ENCODE measurements around the gene LRRC27.
"Not testable (repeated sequence)": the region's sequence is repeated elsewhere in the genome, so short reads cannot be mapped to it uniquely, and the experiment has no call there.

The LRRC27 gene

DNA sequence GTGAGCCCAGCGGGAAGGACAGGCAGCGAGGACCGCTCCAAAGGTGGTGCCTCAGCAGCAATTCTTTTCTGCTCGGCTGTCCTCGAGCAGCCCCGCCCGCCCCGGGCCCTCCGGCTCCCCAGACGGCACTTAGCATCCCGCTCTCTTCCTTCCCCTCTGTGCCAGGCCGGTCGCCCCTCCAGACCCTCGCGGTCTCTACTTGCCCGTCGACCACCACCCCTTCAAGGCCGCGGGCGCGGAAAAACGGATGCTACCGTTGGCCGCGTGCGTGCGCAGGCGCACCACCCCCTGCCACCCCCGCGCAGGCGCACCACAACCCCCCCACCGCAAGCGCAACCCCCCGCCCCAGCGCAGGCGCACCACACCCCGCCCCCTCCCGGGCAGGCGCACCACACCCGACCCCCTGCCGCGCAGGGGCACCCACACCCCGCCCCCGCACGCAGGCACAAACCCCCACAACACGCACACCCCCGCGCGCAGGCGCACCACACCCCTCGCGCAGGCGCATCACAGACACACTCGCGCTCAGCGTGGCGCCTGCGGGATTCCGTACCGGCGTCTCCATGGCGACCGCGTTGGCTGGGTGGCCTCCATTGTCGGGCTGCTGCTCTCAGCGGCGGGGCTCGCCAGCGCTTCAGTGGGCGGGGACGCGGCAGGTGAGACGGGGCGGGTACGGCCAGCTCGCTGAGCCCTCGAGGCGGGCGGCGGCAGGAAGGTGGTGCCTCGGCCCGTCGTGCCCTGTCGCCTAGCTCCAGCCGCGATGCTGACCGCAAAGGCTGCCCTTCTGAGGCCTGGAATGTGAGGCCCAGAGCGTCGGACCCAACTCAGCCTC, at the start of gene LRRC27:
TSS of gene LRRC27 (plus strand) at position 593 of the 832 bp plus-strand sequence. CDS start 1,332 bp downstream, outside the sequence.
- peak; percentile 100 for DNase-seq (ENCODE audit: low spot score)

DNA sequence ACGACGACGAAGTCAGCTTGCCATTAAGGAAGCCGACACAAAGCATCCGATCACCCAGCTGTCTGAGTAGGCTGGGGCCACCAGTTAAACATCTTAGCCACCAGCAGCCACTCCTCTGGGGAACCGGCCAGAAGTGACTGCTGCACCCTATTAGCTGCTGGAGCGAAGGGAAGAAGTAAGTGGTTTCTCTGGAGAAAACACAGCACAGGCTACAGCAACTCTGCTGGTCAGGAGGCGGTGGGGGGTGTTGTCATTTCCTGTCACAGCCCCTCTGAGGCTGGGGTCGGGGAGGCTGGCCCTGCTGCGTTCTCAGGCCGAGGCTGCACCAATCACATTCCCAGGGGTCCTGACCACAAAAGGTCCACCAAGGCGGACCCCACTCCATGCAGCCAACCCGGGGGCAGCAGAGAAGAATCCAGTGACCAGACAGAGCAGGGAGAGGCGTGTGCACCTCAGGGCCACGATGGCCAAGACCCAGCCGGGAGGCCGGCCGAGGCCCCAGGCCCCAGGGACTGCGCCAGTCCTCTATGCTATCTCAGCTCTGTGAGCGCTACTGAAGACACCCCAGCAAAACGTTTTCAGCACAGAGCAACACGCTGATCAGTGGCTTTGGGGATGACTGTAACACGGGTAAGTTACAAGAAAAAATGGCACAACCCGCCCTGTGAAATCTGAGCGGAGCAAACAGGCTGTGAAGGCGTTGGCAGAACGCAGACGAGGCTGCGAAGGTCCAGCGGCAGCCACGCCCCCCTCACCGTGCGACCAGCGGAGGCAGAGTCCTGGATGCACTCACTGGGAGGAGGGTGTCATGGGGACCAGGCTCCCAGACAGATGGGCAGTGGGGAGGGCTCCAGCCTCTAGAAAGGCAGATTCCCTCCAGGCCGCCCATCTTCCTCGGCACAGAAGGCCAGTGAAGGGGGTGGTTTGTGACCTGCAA, 49.1 kb upstream of the LRRC27 start:
- no peak for DNase-seq (ENCODE audit: low spot score)

DNA sequence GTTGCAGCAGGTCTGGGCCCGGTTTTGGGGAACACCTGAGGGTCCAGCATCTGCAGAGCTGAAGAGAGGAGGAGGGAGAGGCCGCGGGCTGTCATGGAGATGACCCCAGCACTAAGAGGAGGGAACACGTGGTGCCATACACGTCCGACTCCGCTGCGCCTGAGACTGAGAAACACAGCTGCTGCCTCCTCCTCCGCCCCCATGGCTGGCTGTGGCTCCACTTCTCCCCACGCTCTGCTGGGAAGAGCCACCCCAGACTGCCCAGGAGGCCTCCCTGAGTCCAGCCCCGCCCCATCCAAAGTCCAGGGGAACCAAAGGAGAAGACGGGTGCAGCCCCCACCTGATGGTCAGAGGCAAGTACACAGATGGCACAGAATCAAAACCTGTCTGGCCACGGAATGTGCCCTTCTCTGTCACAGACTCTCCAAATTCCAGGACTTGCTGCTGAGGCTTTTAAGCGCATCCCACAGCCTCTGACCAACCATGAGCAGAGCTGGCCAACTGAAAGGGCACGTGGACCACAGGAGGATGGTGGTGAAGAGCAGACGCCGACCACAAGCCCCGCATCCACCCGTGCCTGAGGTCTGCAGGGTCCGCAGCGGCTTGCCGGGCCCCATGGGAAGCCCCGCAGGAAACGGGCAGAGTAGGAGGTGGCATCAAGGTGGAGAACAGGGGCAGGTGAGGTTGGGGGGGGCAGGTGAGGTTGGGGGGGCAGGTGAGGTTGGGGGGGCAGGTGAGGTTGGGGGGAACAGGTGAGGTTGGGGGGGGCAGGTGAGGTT, 48.2 kb upstream of the LRRC27 start:
- no peak for DNase-seq (ENCODE audit: low spot score)

DNA sequence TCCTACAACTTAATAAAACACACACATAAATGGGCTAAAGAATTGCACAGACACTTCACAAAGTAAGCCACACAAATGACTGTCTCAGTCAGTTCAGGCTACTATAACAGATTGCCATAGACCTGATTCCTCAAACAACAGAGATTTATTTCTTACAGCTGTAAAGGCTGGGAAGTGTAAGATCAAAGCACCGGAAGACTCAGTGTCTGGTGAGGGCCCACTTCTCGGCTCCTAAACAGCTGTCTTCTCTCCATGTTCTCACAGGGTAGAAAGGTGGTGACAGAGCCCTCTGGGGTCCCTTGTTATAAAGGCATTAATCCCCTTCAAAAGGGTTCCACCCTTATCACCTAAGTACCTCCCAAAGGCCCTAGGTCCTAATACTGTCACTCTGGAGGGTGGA, 42.6 kb upstream of the LRRC27 start:
- DNase-seq (ENCODE audit: low spot score): no peak

DNA sequence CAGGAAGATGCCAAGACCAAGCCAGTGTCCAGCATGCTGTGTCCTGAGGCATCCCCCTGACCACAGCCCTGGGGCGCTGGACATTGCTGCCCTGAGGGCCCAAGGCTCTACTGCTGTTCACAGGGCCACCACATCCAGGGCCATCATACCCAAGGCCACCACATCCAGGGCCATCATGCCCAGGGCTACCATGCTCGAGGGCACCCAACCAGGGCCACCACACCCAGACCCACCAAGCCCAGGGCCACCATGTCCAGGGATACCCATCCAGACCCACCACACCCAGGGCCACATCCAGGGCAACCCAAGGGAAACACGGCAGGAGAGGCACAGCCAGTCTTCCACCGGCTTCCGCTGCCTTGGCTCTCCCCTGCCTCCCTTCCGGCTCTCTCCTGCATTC, 41.4 kb upstream of the LRRC27 start:
- no peak for DNase-seq (ENCODE audit: low spot score)

DNA sequence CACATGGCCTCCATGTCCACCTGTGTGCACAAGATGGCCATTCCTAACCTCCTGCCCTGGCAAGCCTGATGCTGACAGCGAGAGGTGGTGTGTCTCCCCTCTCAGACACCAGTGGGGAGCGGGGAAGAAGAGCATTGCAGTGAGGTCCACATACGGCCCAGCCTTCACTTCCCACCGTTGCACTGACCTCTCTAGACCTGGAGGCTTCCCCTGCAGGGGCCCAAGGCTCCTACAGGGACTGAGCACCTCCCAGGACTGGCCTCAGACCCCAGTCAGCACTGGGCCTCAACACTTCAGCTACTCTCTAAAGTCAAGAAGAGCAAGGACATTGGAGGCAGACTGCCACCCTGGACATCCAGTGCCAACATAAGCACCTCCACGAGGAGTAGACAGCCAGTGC, 40.2 kb upstream of the LRRC27 start:
- DNase-seq (ENCODE audit: low spot score): no peak

DNA sequence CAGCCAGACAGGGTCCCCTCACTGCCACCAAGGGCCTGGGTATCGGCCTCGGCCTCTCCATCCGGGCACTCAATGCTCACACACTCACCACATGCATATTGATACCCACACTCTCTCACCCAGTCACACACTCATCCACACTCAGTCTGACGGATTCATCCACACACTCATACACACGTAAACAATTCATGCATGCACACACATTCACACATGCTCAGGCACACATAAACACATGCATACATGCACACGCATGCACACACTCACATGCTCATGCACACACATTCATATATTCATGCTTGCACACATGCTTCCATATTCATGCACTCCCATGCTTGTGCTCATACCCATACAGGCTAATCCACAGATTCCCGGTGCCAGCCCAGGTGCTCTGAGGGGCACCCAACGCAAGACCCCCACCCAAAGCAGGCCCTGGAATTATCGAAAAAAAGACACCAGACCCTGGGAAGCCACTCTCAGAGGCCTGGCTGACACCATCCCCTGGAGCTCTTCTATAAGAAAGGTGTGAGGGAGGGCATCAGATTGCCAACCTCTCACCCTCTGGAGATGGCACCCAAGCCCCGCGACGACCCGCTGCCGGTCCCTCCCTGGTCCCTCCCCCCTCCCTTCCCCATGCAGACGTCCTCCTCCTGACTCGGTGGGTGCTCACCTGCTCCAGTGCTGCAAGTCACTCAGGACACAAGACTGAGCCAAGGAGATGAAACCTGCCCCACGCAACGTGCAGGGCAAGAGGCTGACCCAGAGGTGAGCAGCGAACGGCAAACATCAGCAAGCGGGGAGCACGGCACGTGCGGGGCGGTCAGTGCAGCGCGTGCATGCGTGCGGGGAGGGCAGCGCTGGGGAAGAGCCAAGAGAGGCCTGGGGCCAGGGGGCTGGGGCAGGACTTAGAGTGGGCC, 39.4 kb upstream of the LRRC27 start:
- no peak for DNase-seq (ENCODE audit: low spot score)

DNA sequence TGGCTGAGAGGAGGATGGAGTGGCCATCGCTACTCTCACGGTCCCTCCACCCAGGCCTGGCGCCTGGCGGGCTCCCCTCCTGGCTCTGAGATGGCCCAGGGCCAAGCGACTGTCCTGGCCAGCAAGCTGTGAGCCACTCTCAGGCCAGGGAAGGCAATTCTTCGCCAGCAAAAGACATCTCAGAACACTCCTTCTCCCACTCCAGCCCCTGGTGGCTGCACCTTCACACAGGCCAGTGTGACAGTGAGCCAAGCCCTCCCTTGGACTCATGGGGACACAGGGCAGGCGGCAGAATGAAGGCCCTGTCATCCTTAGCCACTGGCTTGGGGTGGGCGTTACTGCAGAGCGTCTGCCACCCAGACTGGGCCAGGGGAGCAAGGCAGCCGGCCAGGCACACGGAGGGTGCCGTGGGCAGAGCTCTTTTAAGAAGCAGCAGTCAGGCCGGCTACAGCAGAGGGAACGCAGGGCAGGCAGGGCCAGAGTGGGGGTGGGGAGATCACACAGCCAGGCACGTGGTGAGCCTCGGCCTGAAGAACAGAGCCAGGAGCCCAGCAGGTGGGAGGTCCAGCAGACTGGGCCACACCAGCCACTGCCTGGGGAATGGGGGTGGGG, 38.7 kb upstream of the LRRC27 start:
- no peak for DNase-seq (ENCODE audit: low spot score)

DNA sequence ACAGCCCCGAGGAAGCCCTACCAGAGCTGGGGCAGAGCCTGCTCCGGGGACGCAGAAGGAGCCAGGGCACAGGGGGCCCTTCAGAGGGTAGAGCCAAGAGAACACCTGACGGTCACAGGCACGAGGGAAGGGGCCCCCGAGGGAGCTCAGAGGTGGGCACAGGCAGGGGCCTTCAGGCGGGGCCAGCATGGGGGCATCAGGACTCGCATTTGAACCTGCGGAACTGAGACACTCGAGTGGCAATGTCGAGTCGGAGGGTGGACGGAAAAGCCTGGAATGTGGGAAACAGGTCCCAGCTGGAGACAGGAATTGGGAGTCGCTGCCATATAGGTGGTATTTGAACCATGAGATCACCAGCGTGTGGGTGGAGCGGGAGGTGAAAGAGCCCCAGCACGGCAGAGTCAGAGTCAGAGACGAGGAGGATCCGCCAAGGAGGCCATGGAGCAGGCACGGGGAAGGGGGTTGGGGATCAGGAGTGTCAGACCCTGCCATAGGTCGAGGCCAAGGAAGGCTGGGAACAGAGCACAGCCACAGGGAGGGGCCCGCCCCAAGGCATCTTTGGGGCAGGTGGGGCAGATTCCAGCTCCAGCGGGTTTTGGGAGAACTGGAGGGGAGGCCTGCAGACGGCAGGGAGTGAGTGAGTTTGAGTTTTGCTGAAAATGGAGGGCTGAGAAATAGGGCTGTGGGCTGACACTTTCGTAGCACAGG, 38.0 kb upstream of the LRRC27 start:
- DNase-seq (ENCODE audit: low spot score): no peak

DNA sequence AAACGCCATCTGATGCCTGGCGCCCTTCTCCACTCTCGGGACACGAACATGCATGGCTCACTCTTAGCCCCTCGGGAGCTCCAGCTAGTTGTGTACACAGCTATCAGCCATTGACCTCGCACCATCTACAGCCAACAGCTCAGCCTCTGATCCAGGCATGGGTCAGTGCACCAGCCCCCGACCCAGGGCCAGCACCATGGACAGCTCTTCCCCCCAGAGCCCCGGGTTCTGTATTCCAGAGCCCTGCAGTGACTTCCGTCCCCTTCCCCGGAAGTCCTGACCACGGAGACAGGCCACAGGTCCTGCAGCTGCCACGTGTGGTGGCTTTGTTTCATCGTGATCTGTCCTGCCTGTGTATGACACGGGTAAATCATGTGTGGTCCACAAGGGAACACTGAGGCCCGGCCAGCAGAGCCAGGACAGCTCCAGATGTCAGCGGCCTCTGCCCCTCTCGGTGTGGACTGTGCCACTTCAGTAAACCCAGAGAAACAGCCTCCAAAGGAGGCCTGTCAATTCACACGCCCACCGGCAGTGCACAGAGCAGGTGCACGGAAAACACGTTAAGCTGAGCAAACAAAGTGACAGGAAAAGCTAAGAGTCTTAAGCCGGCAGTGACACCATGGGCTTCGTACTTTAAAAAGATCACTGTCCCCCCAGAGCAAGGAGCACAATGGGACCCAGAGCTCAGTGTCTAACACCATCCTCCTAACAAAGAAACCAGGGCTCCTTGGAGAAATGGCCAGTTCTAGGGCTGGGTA, 37.3 kb upstream of the LRRC27 start:
- no peak for DNase-seq (ENCODE audit: low spot score)

DNA sequence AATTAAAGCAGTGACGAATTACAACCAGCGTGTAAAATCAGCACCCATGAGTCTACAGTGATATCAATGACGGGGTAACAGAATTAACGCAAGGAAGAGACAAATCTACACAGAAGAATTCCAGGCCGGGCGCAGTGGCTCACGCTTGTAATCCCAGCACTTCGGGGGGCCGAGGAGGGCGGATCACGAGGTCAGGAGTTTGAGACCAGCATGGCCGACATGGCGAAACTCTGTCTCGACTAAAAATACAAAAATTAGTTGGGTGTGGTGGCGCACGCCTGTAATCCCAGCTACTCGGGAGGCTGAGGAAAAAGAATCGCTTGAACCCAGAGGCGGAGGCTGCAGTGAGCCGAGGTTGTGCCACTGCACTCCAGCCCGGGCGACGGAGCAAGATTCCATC, 36.5 kb upstream of the LRRC27 start:
- not testable (repeated sequence) for DNase-seq (ENCODE audit: low spot score)

DNA sequence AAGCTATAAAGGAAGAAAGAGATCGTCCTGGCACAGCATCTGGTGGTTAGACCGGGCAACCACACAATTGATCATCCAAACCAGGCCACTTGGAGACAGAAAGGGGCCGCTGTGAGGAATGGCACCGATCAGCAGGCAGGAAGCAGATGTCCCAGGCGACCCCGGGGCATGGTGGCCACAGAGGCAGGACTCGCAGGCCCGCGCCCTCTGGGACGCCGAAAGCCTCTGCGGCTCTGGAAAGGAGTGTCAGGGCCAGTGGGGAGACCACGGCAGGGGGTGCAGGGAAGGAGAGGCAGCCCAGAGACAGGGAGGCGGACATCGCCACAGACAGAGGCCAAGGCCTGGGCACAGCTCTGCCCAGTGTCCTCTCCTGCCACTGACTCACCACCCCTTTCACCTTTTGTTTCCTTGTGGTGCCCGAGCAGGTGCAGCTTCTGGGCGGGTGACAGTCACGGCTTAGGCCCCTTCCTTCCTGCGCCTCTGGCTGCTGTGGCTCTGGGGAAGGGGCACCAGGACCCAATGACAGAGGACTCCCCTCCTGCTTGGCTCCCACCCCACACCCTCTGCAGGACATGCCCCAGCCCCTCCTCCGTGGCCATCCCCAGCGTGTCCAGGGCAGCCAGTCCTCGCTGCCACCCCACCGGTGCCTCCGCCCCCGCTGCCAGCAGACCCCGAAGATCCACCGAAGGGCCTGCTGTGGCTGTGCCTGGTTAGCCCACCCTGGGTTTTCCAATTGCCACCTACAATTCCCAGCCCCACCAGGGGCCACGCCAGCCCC, 35.1 kb upstream of the LRRC27 start:
- DNase-seq (ENCODE audit: low spot score): no peak

DNA sequence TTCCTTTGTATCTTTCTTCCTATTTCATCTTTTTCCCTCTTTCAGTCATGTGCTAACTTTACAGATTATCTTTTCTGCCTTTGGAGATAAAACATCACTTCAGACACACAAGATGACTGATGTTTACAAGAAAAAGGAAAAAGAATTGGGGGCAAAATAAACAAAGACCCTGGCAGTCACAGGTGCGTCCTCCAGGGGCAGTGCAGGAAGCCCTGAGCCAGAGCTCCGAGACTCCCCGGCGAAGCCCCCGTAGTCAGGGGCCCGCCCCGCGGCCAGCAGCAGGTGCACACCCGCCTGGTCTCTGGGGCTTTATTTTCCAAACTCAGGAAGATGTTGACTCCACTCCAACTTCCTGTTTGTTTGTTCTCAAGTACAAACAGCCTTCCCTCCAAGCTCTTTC, 34.5 kb upstream of the LRRC27 start:
- DNase-seq (ENCODE audit: low spot score): no peak

DNA sequence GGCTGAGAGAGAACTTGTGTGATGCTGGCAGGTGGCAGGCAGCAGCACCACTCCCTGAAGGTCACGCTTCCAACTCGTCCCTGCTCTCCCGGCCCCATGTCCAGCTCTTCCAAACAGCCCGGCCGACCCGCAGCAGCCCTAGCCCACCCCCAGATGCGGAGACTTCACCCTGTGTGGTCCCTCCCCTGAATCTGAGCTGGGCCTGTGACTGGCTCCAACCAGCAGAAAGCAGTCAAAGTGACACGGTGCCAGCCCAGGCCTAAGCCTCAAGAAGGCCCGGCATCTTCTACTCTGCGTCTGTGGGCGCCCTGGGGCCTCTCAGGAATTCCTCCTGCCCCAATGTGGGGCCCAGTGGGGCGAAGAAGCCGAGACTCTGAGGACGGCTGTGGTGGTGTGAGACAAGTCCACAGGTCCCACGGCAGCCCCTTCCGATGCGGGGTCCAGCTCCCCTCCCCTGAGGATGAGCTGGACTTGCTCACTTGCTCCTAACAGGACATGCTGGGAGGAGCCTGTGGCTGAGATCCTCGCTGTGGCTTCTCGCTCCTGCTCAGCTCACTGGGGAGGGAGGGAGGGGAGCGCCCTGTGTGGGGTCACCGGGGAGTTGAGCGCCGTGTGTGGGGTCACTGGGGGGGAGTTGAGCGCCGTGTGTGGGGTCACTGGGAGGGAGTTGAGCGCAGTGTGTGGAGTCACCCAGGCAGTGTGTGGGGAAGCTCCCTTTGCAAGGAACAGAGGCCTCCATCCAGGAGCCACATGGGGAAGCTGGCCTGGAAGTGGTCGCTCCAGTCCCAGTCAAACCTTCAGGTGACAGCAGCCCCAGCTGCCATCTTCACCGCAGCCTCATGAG, 33.7 kb upstream of the LRRC27 start:
- DNase-seq (ENCODE audit: low spot score): no peak

DNA sequence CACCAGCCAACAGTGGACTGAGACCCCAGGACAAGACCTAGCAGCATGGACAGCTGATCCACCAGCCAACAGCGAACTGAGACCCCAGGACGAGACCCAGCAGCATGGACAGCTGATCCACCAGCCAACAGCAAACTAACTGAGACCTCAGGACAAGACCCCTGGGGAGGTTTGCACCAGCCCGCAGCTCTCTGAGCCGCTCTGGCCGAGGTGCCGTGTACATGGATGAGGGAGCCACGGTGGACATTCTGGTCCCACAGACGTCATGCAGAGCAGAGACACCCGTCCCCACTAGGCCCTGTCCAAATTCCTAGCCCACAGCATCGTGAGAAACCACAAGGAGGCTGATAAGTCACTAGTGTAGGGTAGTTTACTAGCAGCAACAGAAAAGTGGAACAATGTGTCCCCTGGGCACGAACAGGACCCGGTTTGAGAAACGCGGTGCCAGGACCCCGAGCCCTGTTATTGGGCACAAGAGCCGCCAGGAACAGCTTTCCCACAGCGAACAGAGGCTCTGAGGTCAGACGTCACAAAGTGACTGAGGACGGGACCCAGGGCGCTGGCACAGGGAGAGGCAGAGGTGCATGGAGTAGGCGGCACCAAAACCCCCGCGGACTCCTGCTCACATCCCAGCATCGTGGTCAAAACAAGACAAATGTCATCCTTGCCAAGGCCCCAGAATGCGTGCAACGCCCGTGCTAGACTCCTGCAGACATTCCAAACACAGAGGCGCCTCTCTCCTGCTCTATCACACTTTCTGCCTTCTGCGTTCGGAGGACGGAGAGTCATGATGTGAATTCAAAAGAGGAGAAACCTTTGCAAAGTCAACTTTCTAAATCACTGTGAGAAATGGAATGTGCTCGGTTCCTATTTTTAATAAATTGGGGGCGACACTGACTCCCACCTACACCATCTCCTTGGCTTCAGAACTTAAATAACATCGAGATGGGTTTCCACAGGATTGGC, 32.3 kb upstream of the LRRC27 start:
- DNase-seq (ENCODE audit: low spot score): no peak

DNA sequence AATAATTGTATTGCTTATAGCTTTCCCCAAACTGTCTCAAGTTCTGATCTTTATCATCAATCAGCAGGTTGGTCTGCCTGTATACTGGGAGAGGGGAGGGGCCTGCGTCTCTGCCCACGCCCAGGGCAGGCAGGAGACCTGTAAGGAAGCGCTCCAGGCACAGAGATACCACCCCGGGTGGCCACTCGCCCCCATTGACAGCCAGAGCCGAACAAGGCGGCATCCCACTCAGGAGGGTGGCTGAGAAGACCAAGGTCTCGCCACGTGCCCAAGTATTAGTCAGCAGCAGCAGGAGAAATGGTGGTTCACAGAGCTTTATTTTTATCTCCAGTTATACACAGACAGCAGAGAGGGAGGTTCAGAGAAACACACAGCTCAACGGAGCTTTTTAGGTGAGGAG, 31.4 kb upstream of the LRRC27 start:
- no peak for DNase-seq (ENCODE audit: low spot score)
